Lower leg skin (tissue), 3 donors: ENCODE results near the gene HRH1.

ENCODE experiments used
- POLR2A ChIP-seq, 2 donors: fragments of 450-650 bp; IDR thresholded peaks; one replicate each; pipeline ENCODE4 v1.6.1; 2016 to 2017; ENCODE audit warnings: antibody characterized with exemption in 2 of 2, mild to moderate bottlenecking in 1 of 2, moderate library complexity in 1 of 2
- TF ChIP-seq, protein P1 (sequence below), 3 donors: fragments of 450-650 bp; IDR thresholded peaks; one replicate each; pipeline ENCODE4 v1.5.1; 2016; ENCODE audit warnings: antibody characterized with exemption in 3 of 3, mild to moderate bottlenecking in 3 of 3, moderate library complexity in 2 of 3

- TF ChIP-seq, protein P1, sequence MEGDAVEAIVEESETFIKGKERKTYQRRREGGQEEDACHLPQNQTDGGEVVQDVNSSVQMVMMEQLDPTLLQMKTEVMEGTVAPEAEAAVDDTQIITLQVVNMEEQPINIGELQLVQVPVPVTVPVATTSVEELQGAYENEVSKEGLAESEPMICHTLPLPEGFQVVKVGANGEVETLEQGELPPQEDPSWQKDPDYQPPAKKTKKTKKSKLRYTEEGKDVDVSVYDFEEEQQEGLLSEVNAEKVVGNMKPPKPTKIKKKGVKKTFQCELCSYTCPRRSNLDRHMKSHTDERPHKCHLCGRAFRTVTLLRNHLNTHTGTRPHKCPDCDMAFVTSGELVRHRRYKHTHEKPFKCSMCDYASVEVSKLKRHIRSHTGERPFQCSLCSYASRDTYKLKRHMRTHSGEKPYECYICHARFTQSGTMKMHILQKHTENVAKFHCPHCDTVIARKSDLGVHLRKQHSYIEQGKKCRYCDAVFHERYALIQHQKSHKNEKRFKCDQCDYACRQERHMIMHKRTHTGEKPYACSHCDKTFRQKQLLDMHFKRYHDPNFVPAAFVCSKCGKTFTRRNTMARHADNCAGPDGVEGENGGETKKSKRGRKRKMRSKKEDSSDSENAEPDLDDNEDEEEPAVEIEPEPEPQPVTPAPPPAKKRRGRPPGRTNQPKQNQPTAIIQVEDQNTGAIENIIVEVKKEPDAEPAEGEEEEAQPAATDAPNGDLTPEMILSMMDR (IDR thresholded peaks at IDR 0.05): no peak
- no peak for TF ChIP-seq POLR2A (IDR thresholded peaks at IDR 0.05)
Measured at GRCh38 chr3:11187681-11188080, 33.4 kb downstream of the HRH1 start.
